HCT116 (cell line): ENCODE data around the gene CDK13. TPM values are rescaled to one million over a fixed set of nuclear protein-coding genes. Genes with fewer than 3 reads are reported as not detected.

Experiments
- ATAC-seq: fragments of 200-7000 bp; cut with Tn5 transposase; 2 replicates; pipeline ENCODE4 v1.9.1; 2020; ENCODE audit warnings: mild to moderate bottlenecking, moderate library complexity
- BruUV-seq: library from RNA; stranded (reverse); fragments of 400-500 nt; replicated peaks from 2 replicates; lab custom pipeline; 2021; lab: Mats Ljungman, UMichigan
- CTCF ChIA-PET: fragments of 300-600 bp; sonication (Branson Sonifier 250); formaldehyde crosslinking; loops from one replicate; lab custom pipeline; 2021; ENCODE audit warnings: antibody characterized with exemption; lab: Charles Lee
- POLR2A ChIA-PET: fragments of 300-600, 350-600 bp; sonication (Branson Sonifier 250); formaldehyde crosslinking; loops from one replicate; lab custom pipeline; 2021; ENCODE audit warnings: antibody characterized with exemption; lab: Charles Lee
- RAD21 ChIA-PET, 2 experiments: fragments of 300-600 bp; sonication (Branson Sonifier 250); formaldehyde crosslinking; loops; one replicate each; lab custom pipeline; 2023; ENCODE audit warnings: low total read pairs in 2 of 2; ENCODE audit not compliant: uncharacterized antibody in 2 of 2, unreplicated experiment in 2 of 2, low non-redundant PET in 1 of 2; lab: Charles Lee
- DNase-seq: peaks from one replicate; pipeline ENCODE4 v3.0.0-alpha.2; 2010; ENCODE audit warnings: low read depth, low spot score
- H2AFZ ChIP-seq: fragments of 200-600 bp; shearing (Covaris generic), sonication (generic); 2 replicates; pipeline ENCODE4 v1.6.1; 2017; ENCODE audit warnings: low read depth, mixed run types, mixed read lengths, antibody characterized with exemption, low read length; ENCODE audit not compliant: poor library complexity, severe bottlenecking
- H3K27ac ChIP-seq: 2 replicates; pipeline ENCODE4 v1.5.1; 2012; ENCODE audit warnings: low read depth, low read length
- H3K27me3 ChIP-seq: fragments of 200-600 bp; sonication (generic); 2 replicates; pipeline ENCODE4 v1.6.1; 2016; ENCODE audit warnings: mixed run types, low read length, mixed read lengths; ENCODE audit not compliant: insufficient read depth
- H3K36me3 ChIP-seq, 2 experiments: fragments of 200-500 bp in 1 of 2; fragments of 200-600 bp in 1 of 2; sonication (Bioruptor generic) in 1 of 2; sonication (generic) in 1 of 2; 2 replicates each; pipeline versions ENCODE4 v1.5.1 to v1.6.1; 2014 to 2016; ENCODE audit warnings: low read length in 2 of 2, inconsistent platforms in 1 of 2, mixed read lengths in 1 of 2, mixed run types in 1 of 2; ENCODE audit not compliant: insufficient read depth in 2 of 2, control insufficient read depth in 1 of 2
- H3K4me1 ChIP-seq, 2 experiments: fragments of 200-600 bp in 1 of 2; sonication (generic) in 1 of 2; 2 replicates each; pipeline versions ENCODE4 v1.5.1 to v1.6.1; 2012 to 2017; ENCODE audit warnings: low read length in 2 of 2, inconsistent platforms in 1 of 2, mild to moderate bottlenecking in 1 of 2, mixed read lengths in 1 of 2, mixed run types in 1 of 2, moderate library complexity in 1 of 2; ENCODE audit not compliant: insufficient read depth in 2 of 2, control insufficient read depth in 1 of 2
- H3K4me2 ChIP-seq: fragments of 200-600 bp; sonication (generic); 2 replicates; pipeline ENCODE4 v1.6.1; 2017; ENCODE audit warnings: mixed run types, low read length, mixed read lengths
- H3K4me3 ChIP-seq, 2 experiments: fragments of 200-600 bp in 1 of 2; sonication (generic) in 1 of 2; replicated peaks in 1 of 2; 2 replicates each; pipeline ENCODE4 v1.5.1; 2011 to 2016; ENCODE audit warnings: low read length in 2 of 2, control low read depth in 1 of 2, low read depth in 1 of 2, mild to moderate bottlenecking in 1 of 2, mixed read lengths in 1 of 2, mixed run types in 1 of 2
- H3K79me2 ChIP-seq: fragments of 200-600 bp; sonication (generic); 2 replicates; pipeline ENCODE4 v1.6.1; 2017; ENCODE audit warnings: mild to moderate bottlenecking, mixed run types, low read length, moderate library complexity, mixed read lengths; ENCODE audit not compliant: insufficient read depth
- H3K9ac ChIP-seq: fragments of 200-600 bp; sonication (generic); 2 replicates; pipeline ENCODE4 v1.6.1; 2016; ENCODE audit warnings: low read length, mixed read lengths
- H3K9me2 ChIP-seq: fragments of 200-600 bp; sonication (generic), shearing (Covaris generic); 2 replicates; pipeline ENCODE4 v1.6.1; 2017; ENCODE audit warnings: mixed run types, mild to moderate bottlenecking, moderate library complexity; ENCODE audit not compliant: insufficient read depth
- H3K9me3 ChIP-seq, 2 experiments: fragments of 200-500 bp in 1 of 2; fragments of 200-600 bp in 1 of 2; sonication (Bioruptor generic) in 1 of 2; sonication (generic) in 1 of 2; 2 replicates each; pipeline ENCODE4 v1.6.1; 2014 to 2017; ENCODE audit warnings: low read length in 2 of 2, mixed read lengths in 2 of 2, inconsistent platforms in 1 of 2, low read depth in 1 of 2, mild to moderate bottlenecking in 1 of 2, mixed run types in 1 of 2, moderate library complexity in 1 of 2; ENCODE audit not compliant: control insufficient read depth in 1 of 2, insufficient read depth in 1 of 2
- H4K20me1 ChIP-seq: fragments of 200-600 bp; sonication (generic), shearing (Covaris generic); 2 replicates; pipeline ENCODE4 v1.6.1; 2017; ENCODE audit warnings: mixed run types, mild to moderate bottlenecking, moderate library complexity; ENCODE audit not compliant: insufficient read depth
- ATF3 ChIP-seq: IDR thresholded peaks from 2 replicates; pipeline ENCODE4 v1.6.1; 2012
- CBX3 ChIP-seq: IDR thresholded peaks from 2 replicates; pipeline ENCODE4 v1.6.1; 2012; ENCODE audit warnings: low read depth
- CEBPB ChIP-seq: IDR thresholded peaks from 2 replicates; pipeline ENCODE4 v1.6.1; 2012; ENCODE audit warnings: low read depth
- CTCF ChIP-seq, 3 experiments: fragments of 200-600 bp in 1 of 3; sonication (generic) in 1 of 3; IDR thresholded peaks in 2 of 3; conservative IDR thresholded peaks in 1 of 3; 2 replicates each; pipeline ENCODE4 v1.5.1; 2012 to 2017; ENCODE audit warnings: low read depth in 2 of 3, low read length in 2 of 3, antibody characterized with exemption in 1 of 3, borderline replicate concordance in 1 of 3, control low read depth in 1 of 3, mild to moderate bottlenecking in 1 of 3, mixed read lengths in 1 of 3, mixed run types in 1 of 3, moderate library complexity in 1 of 3; ENCODE audit not compliant: insufficient read depth in 1 of 3
- EGR1 ChIP-seq: IDR thresholded peaks from 2 replicates; pipeline ENCODE4 v1.6.1; 2012; ENCODE audit warnings: low read depth
- EZH2 ChIP-seq: fragments of 200-600 bp; sonication (generic); IDR thresholded peaks from 2 replicates; pipeline ENCODE4 v1.6.1; 2017; ENCODE audit warnings: antibody characterized with exemption, mixed run types
- FOSL1 ChIP-seq: IDR thresholded peaks from 2 replicates; pipeline ENCODE4 v1.6.1; 2012; ENCODE audit warnings: low read depth
- MAX ChIP-seq: IDR thresholded peaks from 2 replicates; pipeline ENCODE4 v1.6.1; 2012
- POLR2A ChIP-seq: IDR thresholded peaks from 2 replicates; pipeline ENCODE4 v1.7.0; 2011; ENCODE audit warnings: borderline replicate concordance; ENCODE audit not compliant: insufficient read depth, insufficient read length; ENCODE audit errors: extremely low read depth
- POLR2AphosphoS5 ChIP-seq: IDR thresholded peaks from 2 replicates; pipeline ENCODE4 v1.6.1; 2011; ENCODE audit warnings: mild to moderate bottlenecking, low read depth, low read length, moderate library complexity
- RAD21 ChIP-seq: IDR thresholded peaks from 2 replicates; pipeline ENCODE4 v1.6.1; 2012; ENCODE audit warnings: low read depth, mild to moderate bottlenecking
- REST ChIP-seq: IDR thresholded peaks from 2 replicates; pipeline ENCODE4 v1.6.1; 2012; ENCODE audit warnings: low read depth
- SIN3A ChIP-seq: IDR thresholded peaks from 2 replicates; pipeline ENCODE4 v1.6.1; 2012; ENCODE audit warnings: low read depth
- SP1 ChIP-seq: IDR thresholded peaks from 2 replicates; pipeline ENCODE4 v1.6.1; 2012; ENCODE audit warnings: low read depth
- SRF ChIP-seq: IDR thresholded peaks from 2 replicates; pipeline ENCODE4 v1.6.1; 2012; ENCODE audit warnings: low read depth
- YY1 ChIP-seq: IDR thresholded peaks from 2 replicates; pipeline ENCODE4 v1.6.1; 2011; ENCODE audit warnings: low read length, low read depth, moderate library complexity, mild to moderate bottlenecking; ENCODE audit not compliant: insufficient replicate concordance; ENCODE audit errors: extremely low read depth
- ZFX ChIP-seq: fragments of 450-650 bp; IDR thresholded peaks from 2 replicates; pipeline ENCODE4 v1.6.1; 2017
- ZNF274 ChIP-seq: fragments of 200-500 bp; sonication (Bioruptor generic); IDR thresholded peaks from 2 replicates; pipeline ENCODE4 v1.6.1; 2014; ENCODE audit warnings: mild to moderate bottlenecking, low read depth, low read length, inconsistent platforms
- intact Hi-C: fragments of 100-400 bp; cut with micrococcal nuclease; formaldehyde crosslinking; loops from 2 replicates; pipeline ENCODE4 v1.10.0; 2022
- total RNA-seq: library from RNA; stranded (reverse); gene quantifications from one replicate; pipeline ENCODE4 v1.2.1, GENCODE V29; 2021; ENCODE audit not compliant: unreplicated experiment

Gene CDK13
- total RNA-seq, 1 experiment from 2014 or later: 28.8 TPM

DNA sequence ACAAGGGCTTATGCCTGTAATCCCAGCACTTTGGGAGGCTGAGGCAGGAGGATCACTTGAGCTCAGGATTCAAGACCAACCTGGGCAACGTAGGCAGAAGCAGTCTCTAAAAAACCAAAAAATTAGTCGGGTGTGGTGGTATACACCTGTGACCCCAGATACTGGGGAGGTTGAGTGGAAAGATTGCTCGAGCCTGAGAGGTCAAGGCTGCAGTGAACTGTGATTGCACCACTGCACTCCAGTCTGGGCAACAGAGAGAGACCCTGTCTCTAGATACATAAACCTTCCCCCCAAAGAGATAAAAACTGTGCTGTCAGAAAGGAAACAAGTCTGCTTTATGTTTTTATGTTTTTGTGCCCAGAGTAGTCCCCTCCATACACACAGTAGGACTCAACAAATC is 27.5 kb upstream of the CDK13 start:
- POLR2A ChIA-PET: no interaction called here
- H2AFZ ChIP-seq: no peak overlapping the region
- RAD21 ChIA-PET: no interaction called here
- BruUV-seq: no TSS peak
- H3K79me2 ChIP-seq: no peaks in the 10 kb centered on the region
- no peaks in the 10 kb centered on the region for H3K36me3 ChIP-seq
- no peaks in the 10 kb centered on the region for H3K9me3 ChIP-seq
- DNase-seq: no peak
- no peaks in the 10 kb centered on the region for H3K4me1 ChIP-seq
- no peak for TF ChIP-seq YY1
- no peak for TF ChIP-seq REST
- TF ChIP-seq CTCF (IDR thresholded peaks at IDR 0.05 in 2 of 3, conservative IDR thresholded peaks at IDR 0.05 in 1 of 3; ENCODE audit: borderline replicate concordance in 1 of 3, insufficient read depth in 1 of 3, low read depth in 2 of 3, low read length in 2 of 3): no peak
- TF ChIP-seq SP1: no peak
- no peak for TF ChIP-seq EGR1
- TF ChIP-seq FOSL1: no peak
- TF ChIP-seq ZFX: no peak
- TF ChIP-seq CBX3: no peak
- TF ChIP-seq SIN3A: no peak
- TF ChIP-seq ZNF274: no peak
- TF ChIP-seq ATF3: no peak
- TF ChIP-seq SRF: no peak
- TF ChIP-seq POLR2A: no peak
- no peak for TF ChIP-seq POLR2AphosphoS5
- no peak for TF ChIP-seq RAD21
- no peak for TF ChIP-seq CEBPB
- no peak for TF ChIP-seq MAX
- no peak for TF ChIP-seq EZH2
- TF ChIP-seq, all 23 proteins: peak for 0
- Histone ChIP-seq H3K9me2 (no peaks in the 10 kb centered on the region), H3K4me2 (no peak overlapping the region), H3K9ac (no peak overlapping the region), H3K4me3 (no peak overlapping the region), H4K20me1 (no peaks in the 10 kb centered on the region), H3K27ac (no peak overlapping the region), H3K27me3 (no peaks in the 10 kb centered on the region)
- intact Hi-C loops: no loop called here
- CTCF ChIA-PET: no interaction called here
- no peak for ATAC-seq
